Measurements from ENCODE around the gene LRRC41.

Gene LRRC41

GRCh38 chr1:46301406-46301807, 2.0 kb downstream of the LRRC41 start:
- Histone ChIP-seq H3K18ac (ENCODE audit: low read length) (peak overlapping the region; percentile 97), H3K23ac (ENCODE audit: low read length) (peak overlapping the region; percentile 81), H2BK120ac (ENCODE audit: low read depth, low read length) (no peak overlapping the region), H3K9ac (ENCODE audit: low read length) (peak overlapping the region; percentile 97), H4K5ac (ENCODE audit: low read length) (no peak overlapping the region), H3K27ac (ENCODE audit: low read depth, low read length) (peak overlapping the region; percentile 85), H3K4me2 (ENCODE audit: low read length) (peak overlapping the region; percentile 65), H3K79me1 (ENCODE audit: low read length) (peaks cover 17% of the 10 kb centered on the region), H3K4ac (ENCODE audit: low read depth, low read length) (peak overlapping the region; percentile 61), H3K56ac (ENCODE audit: low read length) (peak overlapping the region; percentile 98), H2BK5ac (ENCODE audit: low read length) (no peak overlapping the region), H3K27me3 (ENCODE audit: insufficient read depth, low read length, poor library complexity) (no peaks in the 10 kb centered on the region), H3K79me2 (ENCODE audit: control insufficient read depth, insufficient read depth, low read length) (peaks cover 58% of the 10 kb centered on the region), H4K8ac (ENCODE audit: low read depth, low read length) (no peak overlapping the region), H3K4me1 (ENCODE audit: control insufficient read depth, low read depth, low read length) (peaks cover 7% of the 10 kb centered on the region), H3K36me3 (ENCODE audit: control insufficient read depth, insufficient read depth, low read length) (peaks cover 2% of the 10 kb centered on the region), H3K4me3 (ENCODE audit: low read length) (peak overlapping the region; percentile 73), H2AK5ac (ENCODE audit: low read length) (peak overlapping the region; percentile 80), H2BK15ac (replicated peaks; ENCODE audit: low read depth) (no peak overlapping the region)
- no CpG with 5 or more reads among the region's 17 CpGs for WGBS (ENCODE audit: extremely low coverage, insufficient coverage, low lambda C conversion rate)
- no peak for DNase-seq

GRCh38 chr1:46300673-46301405, 2.6 kb downstream of the LRRC41 start:
- H3K4me2 ChIP-seq (ENCODE audit: low read length) = peak overlapping the region; percentile 65

GRCh38 chr1:46298387-46298786, 5.0 kb downstream of the LRRC41 start:
- no peak overlapping the region for H3K18ac ChIP-seq (ENCODE audit: low read length)
- no peak overlapping the region for H4K8ac ChIP-seq (ENCODE audit: low read depth, low read length)
- peaks cover 7% of the 10 kb centered on the region for H3K4me1 ChIP-seq (ENCODE audit: control insufficient read depth, low read depth, low read length)
- no peak overlapping the region for H2BK120ac ChIP-seq (ENCODE audit: low read depth, low read length)
- H3K4me2 ChIP-seq (ENCODE audit: low read length) = no peak overlapping the region
- no peak overlapping the region for H3K4ac ChIP-seq (ENCODE audit: low read depth, low read length)
- H3K4me3 ChIP-seq (ENCODE audit: low read length) = no peak overlapping the region
- peaks cover 17% of the 10 kb centered on the region for H3K79me1 ChIP-seq (ENCODE audit: low read length)
- DNase-seq = peak; percentile 71
- H2AK5ac ChIP-seq (ENCODE audit: low read length) = no peak overlapping the region
- H3K79me2 ChIP-seq (ENCODE audit: control insufficient read depth, insufficient read depth, low read length) = peaks cover 33% of the 10 kb centered on the region
- H3K27me3 ChIP-seq (ENCODE audit: insufficient read depth, low read length, poor library complexity) = no peaks in the 10 kb centered on the region
- no peak overlapping the region for H3K9ac ChIP-seq (ENCODE audit: low read length)
- H3K36me3 ChIP-seq (ENCODE audit: control insufficient read depth, insufficient read depth, low read length) = peaks cover 2% of the 10 kb centered on the region
- H3K23ac ChIP-seq (ENCODE audit: low read length) = no peak overlapping the region
- H4K5ac ChIP-seq (ENCODE audit: low read length) = no peak overlapping the region
- no peak overlapping the region for H3K27ac ChIP-seq (ENCODE audit: low read depth, low read length)
- H2BK5ac ChIP-seq (ENCODE audit: low read length) = no peak overlapping the region
- no peak overlapping the region for H2BK15ac ChIP-seq (replicated peaks; ENCODE audit: low read depth)
- H3K56ac ChIP-seq (ENCODE audit: low read length) = no peak overlapping the region

More at GRCh38 chr1:46300673-46301405, 2.6 kb downstream of the LRRC41 start:
- peak overlapping the region; percentile 85 for H3K27ac ChIP-seq (ENCODE audit: low read depth, low read length)
- peaks cover 7% of the 10 kb centered on the region for H3K4me1 ChIP-seq (ENCODE audit: control insufficient read depth, low read depth, low read length)
- no peak overlapping the region for H4K8ac ChIP-seq (ENCODE audit: low read depth, low read length)
- H2BK5ac ChIP-seq (ENCODE audit: low read length) = no peak overlapping the region
- peaks cover 2% of the 10 kb centered on the region for H3K36me3 ChIP-seq (ENCODE audit: control insufficient read depth, insufficient read depth, low read length)
- peaks cover 17% of the 10 kb centered on the region for H3K79me1 ChIP-seq (ENCODE audit: low read length)
- H3K27me3 ChIP-seq (ENCODE audit: insufficient read depth, low read length, poor library complexity) = no peaks in the 10 kb centered on the region
- H2BK15ac ChIP-seq (replicated peaks; ENCODE audit: low read depth) = no peak overlapping the region
- no peak overlapping the region for H3K4me3 ChIP-seq (ENCODE audit: low read length)
- peak overlapping the region; percentile 97 for H3K9ac ChIP-seq (ENCODE audit: low read length)
- H4K5ac ChIP-seq (ENCODE audit: low read length) = no peak overlapping the region
- H3K79me2 ChIP-seq (ENCODE audit: control insufficient read depth, insufficient read depth, low read length) = peaks cover 53% of the 10 kb centered on the region
- no peak for DNase-seq
- H2AK5ac ChIP-seq (ENCODE audit: low read length) = peak overlapping the region; percentile 80
- WGBS (ENCODE audit: extremely low coverage, insufficient coverage, low lambda C conversion rate) = no CpG with 5 or more reads among the region's 6 CpGs
- H2BK120ac ChIP-seq (ENCODE audit: low read depth, low read length) = no peak overlapping the region
- peak overlapping the region; percentile 97 for H3K18ac ChIP-seq (ENCODE audit: low read length)
- peak overlapping the region; percentile 98 for H3K56ac ChIP-seq (ENCODE audit: low read length)
- peak overlapping the region; percentile 81 for H3K23ac ChIP-seq (ENCODE audit: low read length)
- H3K4ac ChIP-seq (ENCODE audit: low read depth, low read length) = peak overlapping the region; percentile 61

GRCh38 chr1:46295306-46295705, 8.1 kb downstream of the LRRC41 start:
- H2AK5ac ChIP-seq (ENCODE audit: low read length) = no peak overlapping the region
- no peak overlapping the region for H3K4me3 ChIP-seq (ENCODE audit: low read length)
- H3K4me2 ChIP-seq (ENCODE audit: low read length) = no peak overlapping the region
- H4K8ac ChIP-seq (ENCODE audit: low read depth, low read length) = no peak overlapping the region
- H3K23ac ChIP-seq (ENCODE audit: low read length) = no peak overlapping the region
- H3K36me3 ChIP-seq (ENCODE audit: control insufficient read depth, insufficient read depth, low read length) = peaks cover 2% of the 10 kb centered on the region
- no peak overlapping the region for H2BK120ac ChIP-seq (ENCODE audit: low read depth, low read length)
- WGBS (ENCODE audit: extremely low coverage, insufficient coverage, low lambda C conversion rate) = no CpG with 5 or more reads among the region's 2 CpGs
- no peak overlapping the region for H3K56ac ChIP-seq (ENCODE audit: low read length)
- no peaks in the 10 kb centered on the region for H3K27me3 ChIP-seq (ENCODE audit: insufficient read depth, low read length, poor library complexity)
- H3K79me1 ChIP-seq (ENCODE audit: low read length) = peaks cover 6% of the 10 kb centered on the region
- H2BK5ac ChIP-seq (ENCODE audit: low read length) = no peak overlapping the region
- no peak overlapping the region for H3K27ac ChIP-seq (ENCODE audit: low read depth, low read length)
- no peak overlapping the region for H3K9ac ChIP-seq (ENCODE audit: low read length)
- H2BK15ac ChIP-seq (replicated peaks; ENCODE audit: low read depth) = no peak overlapping the region
- H3K18ac ChIP-seq (ENCODE audit: low read length) = no peak overlapping the region
- H4K5ac ChIP-seq (ENCODE audit: low read length) = no peak overlapping the region
- H3K79me2 ChIP-seq (ENCODE audit: control insufficient read depth, insufficient read depth, low read length) = peaks cover 9% of the 10 kb centered on the region
- DNase-seq = no peak
- H3K4ac ChIP-seq (ENCODE audit: low read depth, low read length) = no peak overlapping the region
- H3K4me1 ChIP-seq (ENCODE audit: control insufficient read depth, low read depth, low read length) = peaks cover 1% of the 10 kb centered on the region

- no peak for DNase-seq
- H2BK120ac ChIP-seq (ENCODE audit: low read depth, low read length) = no peak overlapping the region
- no peaks in the 10 kb centered on the region for H3K79me2 ChIP-seq (ENCODE audit: control insufficient read depth, insufficient read depth, low read length)
- H3K18ac ChIP-seq (ENCODE audit: low read length) = no peak overlapping the region
- H3K27me3 ChIP-seq (ENCODE audit: insufficient read depth, low read length, poor library complexity) = no peaks in the 10 kb centered on the region
- peaks cover 2% of the 10 kb centered on the region for H3K36me3 ChIP-seq (ENCODE audit: control insufficient read depth, insufficient read depth, low read length)
- H3K27ac ChIP-seq (ENCODE audit: low read depth, low read length) = no peak overlapping the region
- H4K8ac ChIP-seq (ENCODE audit: low read depth, low read length) = no peak overlapping the region
- no peak overlapping the region for H2AK5ac ChIP-seq (ENCODE audit: low read length)
- no peak overlapping the region for H3K9ac ChIP-seq (ENCODE audit: low read length)
- H3K4me2 ChIP-seq (ENCODE audit: low read length) = no peak overlapping the region
- no peak overlapping the region for H3K23ac ChIP-seq (ENCODE audit: low read length)
- no peak overlapping the region for H3K56ac ChIP-seq (ENCODE audit: low read length)
- no peak overlapping the region for H2BK15ac ChIP-seq (replicated peaks; ENCODE audit: low read depth)
- H3K4ac ChIP-seq (ENCODE audit: low read depth, low read length) = no peak overlapping the region
- no CpG with 5 or more reads among the region's 4 CpGs for WGBS (ENCODE audit: extremely low coverage, insufficient coverage, low lambda C conversion rate)
- no peaks in the 10 kb centered on the region for H3K79me1 ChIP-seq (ENCODE audit: low read length)
- no peaks in the 10 kb centered on the region for H3K4me1 ChIP-seq (ENCODE audit: control insufficient read depth, low read depth, low read length)
- H3K4me3 ChIP-seq (ENCODE audit: low read length) = no peak overlapping the region
- H4K5ac ChIP-seq (ENCODE audit: low read length) = no peak overlapping the region
- no peak overlapping the region for H2BK5ac ChIP-seq (ENCODE audit: low read length)
Observed at GRCh38 chr1:46289976-46290375, 13.4 kb downstream of the LRRC41 start.

GRCh38 chr1:46289134-46289494, 14.3 kb downstream of the LRRC41 start:
- Histone ChIP-seq H3K79me2 (ENCODE audit: control insufficient read depth, insufficient read depth, low read length) (no peaks in the 10 kb centered on the region), H3K79me1 (ENCODE audit: low read length) (no peaks in the 10 kb centered on the region), H3K4me3 (ENCODE audit: low read length) (no peak overlapping the region), H3K4ac (ENCODE audit: low read depth, low read length) (no peak overlapping the region), H4K8ac (ENCODE audit: low read depth, low read length) (no peak overlapping the region), H3K27ac (ENCODE audit: low read depth, low read length) (no peak overlapping the region), H3K56ac (ENCODE audit: low read length) (no peak overlapping the region), H3K4me2 (ENCODE audit: low read length) (no peak overlapping the region), H3K18ac (ENCODE audit: low read length) (no peak overlapping the region), H3K36me3 (ENCODE audit: control insufficient read depth, insufficient read depth, low read length) (peaks cover 5% of the 10 kb centered on the region), H3K9ac (ENCODE audit: low read length) (no peak overlapping the region), H2AK5ac (ENCODE audit: low read length) (no peak overlapping the region), H4K5ac (ENCODE audit: low read length) (no peak overlapping the region), H3K4me1 (ENCODE audit: control insufficient read depth, low read depth, low read length) (no peaks in the 10 kb centered on the region), H2BK15ac (replicated peaks; ENCODE audit: low read depth) (no peak overlapping the region), H2BK5ac (ENCODE audit: low read length) (no peak overlapping the region), H3K27me3 (ENCODE audit: insufficient read depth, low read length, poor library complexity) (no peaks in the 10 kb centered on the region), H3K23ac (ENCODE audit: low read length) (no peak overlapping the region), H2BK120ac (ENCODE audit: low read depth, low read length) (no peak overlapping the region)
- WGBS (ENCODE audit: extremely low coverage, insufficient coverage, low lambda C conversion rate) = no CpG with 5 or more reads among the region's 5 CpGs
- no peak for DNase-seq
